Measurements from ENCODE around the gene MYBPH. TPM values are rescaled to one million over a fixed set of nuclear protein-coding genes. Genes with fewer than 3 reads are reported as not detected.

The MYBPH gene
- total RNA-seq, 1 donor from 2014 or later, result not detected

DNA sequence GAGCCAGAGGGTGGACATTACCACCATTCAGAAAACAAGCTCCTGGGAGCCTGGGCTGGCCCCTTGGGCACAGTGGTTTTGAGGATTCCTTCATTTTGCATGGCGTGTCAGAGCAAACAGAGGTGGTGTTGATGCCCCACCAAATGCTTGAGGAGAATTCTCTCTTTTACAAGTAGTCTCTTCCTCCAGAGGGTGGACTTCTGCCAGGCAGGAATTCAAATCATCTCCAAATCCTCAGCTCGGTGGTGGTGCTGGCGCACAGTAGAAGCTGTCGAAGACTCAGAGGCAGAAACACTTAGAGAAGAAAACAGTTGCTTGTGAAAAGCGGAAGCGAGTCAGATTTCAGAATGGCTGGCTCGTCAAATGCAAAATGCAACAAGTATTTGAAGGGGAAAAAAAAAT is 14.3 kb upstream of the MYBPH start:
- Histone ChIP-seq H3K4me3 (ENCODE audit: low read depth, low read length) (no peak overlapping the region), H3K36me3 (ENCODE audit: control insufficient read depth, insufficient read depth, low read length) (no peaks in the 10 kb centered on the region), H3K27me3 (ENCODE audit: control insufficient read depth, insufficient read depth, low read length) (no peaks in the 10 kb centered on the region)
- DNase-seq (ENCODE audit: low read depth), result no peak
- TF ChIP-seq, protein P1, sequence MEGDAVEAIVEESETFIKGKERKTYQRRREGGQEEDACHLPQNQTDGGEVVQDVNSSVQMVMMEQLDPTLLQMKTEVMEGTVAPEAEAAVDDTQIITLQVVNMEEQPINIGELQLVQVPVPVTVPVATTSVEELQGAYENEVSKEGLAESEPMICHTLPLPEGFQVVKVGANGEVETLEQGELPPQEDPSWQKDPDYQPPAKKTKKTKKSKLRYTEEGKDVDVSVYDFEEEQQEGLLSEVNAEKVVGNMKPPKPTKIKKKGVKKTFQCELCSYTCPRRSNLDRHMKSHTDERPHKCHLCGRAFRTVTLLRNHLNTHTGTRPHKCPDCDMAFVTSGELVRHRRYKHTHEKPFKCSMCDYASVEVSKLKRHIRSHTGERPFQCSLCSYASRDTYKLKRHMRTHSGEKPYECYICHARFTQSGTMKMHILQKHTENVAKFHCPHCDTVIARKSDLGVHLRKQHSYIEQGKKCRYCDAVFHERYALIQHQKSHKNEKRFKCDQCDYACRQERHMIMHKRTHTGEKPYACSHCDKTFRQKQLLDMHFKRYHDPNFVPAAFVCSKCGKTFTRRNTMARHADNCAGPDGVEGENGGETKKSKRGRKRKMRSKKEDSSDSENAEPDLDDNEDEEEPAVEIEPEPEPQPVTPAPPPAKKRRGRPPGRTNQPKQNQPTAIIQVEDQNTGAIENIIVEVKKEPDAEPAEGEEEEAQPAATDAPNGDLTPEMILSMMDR (IDR thresholded peaks at IDR 0.05; ENCODE audit: insufficient read depth, low read length, poor library complexity, severe bottlenecking), result no peak

DNA sequence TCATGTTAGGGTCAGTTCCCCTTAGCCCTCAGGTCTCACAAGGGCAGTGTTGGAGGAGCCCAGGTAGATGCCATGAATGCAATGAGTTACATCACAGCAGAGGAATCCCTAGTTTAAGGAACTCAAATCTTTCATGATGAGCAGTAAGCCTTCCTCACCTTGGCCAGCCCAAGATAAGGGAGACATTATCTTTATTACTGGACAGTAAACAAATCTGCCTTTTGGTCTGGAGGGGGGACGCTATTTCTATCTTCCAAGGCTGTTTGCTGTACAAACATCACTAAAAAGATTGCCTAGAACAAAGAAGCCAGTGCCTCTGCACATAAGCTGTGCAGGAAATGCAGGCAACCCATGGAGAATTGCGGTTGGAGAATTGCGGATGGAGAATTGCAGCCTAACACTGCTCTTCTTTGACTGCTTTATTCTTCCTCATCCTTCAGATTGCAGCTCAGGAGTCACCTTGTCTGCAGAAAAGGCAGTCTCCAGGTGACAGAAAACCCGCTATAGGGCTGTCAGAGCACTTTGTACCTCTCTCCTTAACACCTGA is 13.1 kb upstream of the MYBPH start:
- TF ChIP-seq, protein P1 (IDR thresholded peaks at IDR 0.05; ENCODE audit: insufficient read depth, low read length, poor library complexity, severe bottlenecking), result no peak
- H3K27me3 ChIP-seq (ENCODE audit: control insufficient read depth, insufficient read depth, low read length), result no peaks in the 10 kb centered on the region

DNA sequence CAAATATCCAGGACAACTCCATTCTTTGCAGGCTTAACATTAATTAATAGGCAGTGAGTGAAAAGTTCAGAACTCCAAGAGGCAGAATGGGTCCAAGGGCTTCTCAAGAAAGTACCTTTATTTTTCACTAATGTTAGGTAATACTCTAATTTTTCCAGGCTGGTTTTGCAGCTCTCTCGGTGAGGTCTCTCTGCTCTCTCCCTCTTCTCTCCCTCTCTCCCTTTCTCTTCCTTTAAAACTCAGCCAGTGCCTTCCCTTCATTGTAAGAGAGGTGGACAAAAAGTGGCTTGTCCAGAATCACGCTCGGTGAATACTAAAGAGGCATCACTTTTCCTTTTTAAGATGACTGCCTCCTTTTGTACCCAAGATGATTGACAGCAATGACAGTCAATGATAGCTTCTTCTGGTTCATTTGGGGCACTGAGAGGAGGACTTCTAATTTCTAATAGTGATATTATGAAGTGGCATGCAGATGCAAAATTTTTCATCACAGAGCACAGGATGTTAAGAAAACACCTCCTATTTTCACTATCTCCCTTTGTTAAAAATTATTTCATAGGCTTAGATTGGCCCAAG is 12.2 kb upstream of the MYBPH start:
- no peak for DNase-seq (ENCODE audit: low read depth)
- Histone ChIP-seq H3K36me3 (ENCODE audit: control insufficient read depth, insufficient read depth, low read length) (no peaks in the 10 kb centered on the region), H3K27me3 (ENCODE audit: control insufficient read depth, insufficient read depth, low read length) (no peaks in the 10 kb centered on the region), H3K4me3 (ENCODE audit: low read depth, low read length) (no peak overlapping the region)
- TF ChIP-seq, protein P1 (IDR thresholded peaks at IDR 0.05; ENCODE audit: insufficient read depth, low read length, poor library complexity, severe bottlenecking), result no peak

More for the DNA sequence above, 13.1 kb upstream of the MYBPH start:
- no peak for DNase-seq (ENCODE audit: low read depth)
- Histone ChIP-seq H3K4me3 (ENCODE audit: low read depth, low read length) (no peak overlapping the region), H3K36me3 (ENCODE audit: control insufficient read depth, insufficient read depth, low read length) (no peaks in the 10 kb centered on the region)

DNA sequence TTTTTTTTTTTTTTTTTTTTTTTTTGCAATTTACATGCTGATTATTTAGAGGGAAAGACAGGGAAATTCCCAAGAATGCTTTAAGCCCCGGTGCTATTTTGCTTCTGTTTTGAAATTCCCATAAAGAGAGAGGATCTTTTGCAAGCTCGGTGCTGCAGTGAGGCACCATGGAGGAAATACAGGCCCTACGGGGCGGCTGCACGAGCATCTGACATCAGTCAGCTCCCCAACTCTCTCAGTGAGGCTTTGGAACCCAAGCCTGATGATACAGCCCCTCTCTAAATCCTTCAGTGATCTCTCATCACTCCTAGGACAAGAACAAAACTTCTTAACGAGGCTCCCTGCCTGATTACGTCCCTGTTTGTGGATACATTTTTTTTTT is 11.7 kb upstream of the MYBPH start:
- Histone ChIP-seq H3K36me3 (ENCODE audit: control insufficient read depth, insufficient read depth, low read length) (no peaks in the 10 kb centered on the region), H3K27me3 (ENCODE audit: control insufficient read depth, insufficient read depth, low read length) (no peaks in the 10 kb centered on the region), H3K4me3 (ENCODE audit: low read depth, low read length) (no peak overlapping the region)
- DNase-seq (ENCODE audit: low read depth), result no peak
- TF ChIP-seq, protein P1 (IDR thresholded peaks at IDR 0.05; ENCODE audit: insufficient read depth, low read length, poor library complexity, severe bottlenecking), result no peak

DNA sequence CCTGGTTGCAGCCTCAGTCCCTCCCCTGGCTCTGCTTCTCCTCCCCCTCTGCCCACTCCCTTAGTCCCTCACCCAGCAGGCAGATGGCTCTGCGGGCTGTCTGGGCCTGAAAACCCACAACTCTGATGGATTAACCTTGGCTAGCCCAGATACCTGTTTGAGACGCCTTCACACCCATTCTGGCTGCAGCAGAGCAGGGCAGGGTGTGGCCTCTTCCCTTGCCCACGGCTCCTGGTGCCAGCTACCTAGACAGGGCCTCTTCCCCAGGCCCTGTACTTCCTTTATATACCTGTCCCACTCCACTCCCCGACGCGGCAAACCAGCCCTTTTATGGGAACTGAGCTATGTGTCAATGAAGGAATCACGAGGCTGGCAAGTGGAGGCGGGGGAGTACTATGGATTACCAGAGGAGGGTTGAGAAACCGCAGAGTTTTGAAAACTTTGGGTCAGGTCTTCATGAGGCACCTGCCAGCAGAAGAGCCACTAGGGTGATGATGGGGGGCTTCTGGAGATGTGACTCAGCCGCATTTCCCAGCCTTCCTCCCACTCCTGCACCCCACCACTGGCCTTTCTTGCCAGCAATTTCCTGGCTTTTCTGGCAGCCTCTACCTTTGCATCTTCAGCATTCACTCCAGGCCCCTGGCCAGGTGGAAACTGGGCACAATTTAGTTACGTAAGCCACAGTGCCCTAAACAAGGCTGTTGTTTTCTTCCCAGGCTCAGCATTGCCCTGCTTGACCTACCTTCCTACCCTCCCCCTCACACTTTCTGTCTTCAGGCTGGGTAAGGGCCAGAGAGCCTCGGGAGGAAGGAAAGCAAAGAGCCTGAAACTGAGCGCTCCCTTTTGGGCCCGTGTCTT is 11.0 kb upstream of the MYBPH start, which contains the start of gene CHI3L1:
CHI3L1 (minus strand) TSS at position 259 of the 858 bp plus-strand sequence; CDS start at position 178, 81 bp downstream.
- H3K36me3 ChIP-seq (ENCODE audit: control insufficient read depth, insufficient read depth, low read length), result no peaks in the 10 kb centered on the region
- no peaks in the 10 kb centered on the region for H3K27me3 ChIP-seq (ENCODE audit: control insufficient read depth, insufficient read depth, low read length)
- DNase-seq (ENCODE audit: low read depth), result no peak
- TF ChIP-seq, protein P1 (IDR thresholded peaks at IDR 0.05; ENCODE audit: insufficient read depth, low read length, poor library complexity, severe bottlenecking), result no peak
- no peak within 1 kb of the TSS for H3K4me3 ChIP-seq (ENCODE audit: low read depth, low read length)

Data from kidney epithelial cell (primary cell).